AG04449 (cell line): ENCODE measurements around the gene ARHGAP22.

Source experiments
- CTCF ChIA-PET: fragments of 350-600 bp; formaldehyde crosslinking; extraction: SDS; loops from one replicate; lab custom pipeline; 2021; ENCODE audit warnings: antibody characterized with exemption; lab: Yijun Ruan, JAX
- POLR2A ChIA-PET: fragments of 400-600, 350-600 bp; formaldehyde crosslinking; extraction: SDS; loops from one replicate; lab custom pipeline; 2020; ENCODE audit warnings: antibody characterized with exemption, inconsistent platforms; lab: Yijun Ruan, JAX
- DNase-seq: peaks from one replicate; pipeline ENCODE4 v3.0.0-alpha.2; 2010; ENCODE audit warnings: low read depth, low spot score
- H3K4me3 ChIP-seq: 2 replicates; pipeline ENCODE4 v1.5.1; 2011; ENCODE audit warnings: low read depth, mild to moderate bottlenecking, control low read depth, low read length
- TF ChIP-seq, protein P1 (sequence below): IDR thresholded peaks from one replicate; pipeline ENCODE4 v1.5.1; 2011; ENCODE audit warnings: mild to moderate bottlenecking, moderate library complexity, low read length, control low read depth, inconsistent platforms; ENCODE audit not compliant: insufficient read depth; ENCODE audit errors: missing control alignments

The ARHGAP22 gene

DNA sequence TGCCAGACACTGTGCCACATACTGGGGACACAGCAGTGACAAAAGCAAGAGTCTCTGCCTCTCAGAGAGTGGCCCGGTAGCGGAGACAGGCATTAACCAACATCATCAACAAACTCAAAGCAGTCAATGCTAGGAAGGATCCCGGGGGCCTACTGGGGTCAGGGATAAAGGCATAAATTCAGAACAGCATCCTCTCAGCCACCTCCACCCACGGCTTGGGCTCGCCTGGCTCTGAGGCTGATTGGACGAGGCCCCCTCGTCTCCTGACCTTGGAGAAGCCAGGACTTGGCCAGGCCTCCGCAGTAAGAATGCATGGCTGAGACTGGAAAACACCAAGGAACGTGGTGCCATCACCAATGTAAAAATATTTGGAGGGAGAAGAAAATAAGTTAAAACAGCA, 102.1 kb downstream of the ARHGAP22 start:
- ChIA-PET POLR2A (no interaction called here), CTCF (interaction anchor here (1.0 to 2.5 kb wide), 4 partner anchors 22 to 153 kb away, joined by 3 to 11 read pairs (median 8); no protein-coding TSS in a partner anchor)
- DNase-seq: no peak
- TF ChIP-seq, protein P1, sequence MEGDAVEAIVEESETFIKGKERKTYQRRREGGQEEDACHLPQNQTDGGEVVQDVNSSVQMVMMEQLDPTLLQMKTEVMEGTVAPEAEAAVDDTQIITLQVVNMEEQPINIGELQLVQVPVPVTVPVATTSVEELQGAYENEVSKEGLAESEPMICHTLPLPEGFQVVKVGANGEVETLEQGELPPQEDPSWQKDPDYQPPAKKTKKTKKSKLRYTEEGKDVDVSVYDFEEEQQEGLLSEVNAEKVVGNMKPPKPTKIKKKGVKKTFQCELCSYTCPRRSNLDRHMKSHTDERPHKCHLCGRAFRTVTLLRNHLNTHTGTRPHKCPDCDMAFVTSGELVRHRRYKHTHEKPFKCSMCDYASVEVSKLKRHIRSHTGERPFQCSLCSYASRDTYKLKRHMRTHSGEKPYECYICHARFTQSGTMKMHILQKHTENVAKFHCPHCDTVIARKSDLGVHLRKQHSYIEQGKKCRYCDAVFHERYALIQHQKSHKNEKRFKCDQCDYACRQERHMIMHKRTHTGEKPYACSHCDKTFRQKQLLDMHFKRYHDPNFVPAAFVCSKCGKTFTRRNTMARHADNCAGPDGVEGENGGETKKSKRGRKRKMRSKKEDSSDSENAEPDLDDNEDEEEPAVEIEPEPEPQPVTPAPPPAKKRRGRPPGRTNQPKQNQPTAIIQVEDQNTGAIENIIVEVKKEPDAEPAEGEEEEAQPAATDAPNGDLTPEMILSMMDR: no peak
- no peak overlapping the region for H3K4me3 ChIP-seq

GRCh38 chr10:48501787-48502771, 102.8 kb downstream of the ARHGAP22 start:
- TF ChIP-seq, protein P1: no peak
- ChIA-PET POLR2A (no interaction called here), CTCF (interaction anchor here (1.0 to 2.4 kb wide), 3 partner anchors 23 to 154 kb away, joined by 3 to 11 read pairs (median 7); no protein-coding TSS in a partner anchor)
- no peak for DNase-seq
- H3K4me3 ChIP-seq: no peak overlapping the region

GRCh38 chr10:48501226-48501625, 103.6 kb downstream of the ARHGAP22 start:
- CTCF ChIA-PET: interaction anchor here (1.2 to 2.4 kb wide), 4 partner anchors 7 to 155 kb away, joined by 5 to 11 read pairs (median 6); no protein-coding TSS in a partner anchor
- DNase-seq: no peak
- no peak overlapping the region for H3K4me3 ChIP-seq
- POLR2A ChIA-PET: no interaction called here
- TF ChIP-seq, protein P1: no peak

- ChIA-PET POLR2A (no interaction called here), CTCF (interaction anchor here (0.5 to 1.9 kb wide), 4 partner anchors 8 to 156 kb away, joined by 3 to 7 read pairs (median 5); no protein-coding TSS in a partner anchor)
- TF ChIP-seq, protein P1: no peak
- DNase-seq: no peak
- no peak overlapping the region for H3K4me3 ChIP-seq
These were observed 104.1 kb downstream of the ARHGAP22 start for GRCh38 chr10:48500771-48501170.

DNA sequence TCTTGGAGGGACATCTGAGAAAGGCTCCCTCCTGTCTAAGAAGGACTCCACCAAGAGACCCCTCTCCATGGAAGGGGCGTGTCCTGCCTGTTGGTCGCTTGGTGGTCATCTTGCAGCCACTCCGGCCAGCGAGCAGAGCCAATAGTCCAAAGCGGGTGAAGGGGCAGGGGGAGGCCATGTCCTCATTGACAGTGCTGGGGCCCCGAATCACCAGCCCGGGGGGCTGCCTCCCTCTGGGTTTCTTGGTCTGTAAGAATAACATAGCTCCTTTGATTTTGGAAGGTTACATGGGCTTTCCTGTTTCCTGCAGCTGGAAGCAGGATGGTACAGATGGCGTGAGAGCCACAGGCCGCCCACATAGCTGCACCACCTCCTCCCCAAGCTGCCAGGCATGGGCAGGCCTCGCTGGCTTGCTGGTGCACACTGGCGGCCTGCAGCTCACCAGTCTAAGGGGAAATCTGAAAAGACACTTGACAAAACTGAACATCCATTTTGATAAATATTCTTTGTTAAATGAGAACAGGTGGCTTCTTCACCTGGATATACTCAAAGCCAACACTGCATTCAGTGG, 105.8 kb downstream of the ARHGAP22 start:
- no peak overlapping the region for H3K4me3 ChIP-seq
- ChIA-PET CTCF (interaction anchor here (0.8 to 1.9 kb wide), 3 partner anchors 25 to 135 kb away, joined by 3 to 7 read pairs (median 4); no protein-coding TSS in a partner anchor), POLR2A (no interaction called here)
- no peak for DNase-seq
- TF ChIP-seq, protein P1: no peak
